ENCODE data around the gene NRK.
"Not testable (repeated sequence)": the region's sequence is repeated elsewhere in the genome, so short reads cannot be mapped to it uniquely, and the experiment has no call there.

Gene NRK

GRCh38 chrX:105822138-105823091 is at the start of gene NRK:
TSS of gene NRK (plus strand) at chrX:105822539. CDS start at chrX:105822846, 307 bp downstream.
- in situ Hi-C loops (cut with MboI; ENCODE audit: low sequenced_read_pairs, unreplicated experiment): no loop called here
- no peak for TF ChIP-seq CTCF (IDR thresholded peaks at IDR 0.05; ENCODE audit: borderline replicate concordance, control extremely low read depth, extremely low read depth, insufficient read depth, missing control alignments)
- peak; percentile 4 for DNase-seq (ENCODE audit: low spot score)

GRCh38 chrX:105773801-105774200 is 48.5 kb upstream of the NRK start:
- no peak for TF ChIP-seq CTCF (IDR thresholded peaks at IDR 0.05; ENCODE audit: borderline replicate concordance, control extremely low read depth, extremely low read depth, insufficient read depth, missing control alignments)
- in situ Hi-C loops (cut with MboI; ENCODE audit: low sequenced_read_pairs, unreplicated experiment): no loop called here
- no peak for DNase-seq (ENCODE audit: low spot score)

- DNase-seq (ENCODE audit: low spot score): no peak
- in situ Hi-C loops (cut with MboI; ENCODE audit: low sequenced_read_pairs, unreplicated experiment): no loop called here
- TF ChIP-seq CTCF (IDR thresholded peaks at IDR 0.05; ENCODE audit: borderline replicate concordance, control extremely low read depth, extremely low read depth, insufficient read depth, missing control alignments): no peak
Measured at GRCh38 chrX:105775679-105776078, 46.7 kb upstream of the NRK start.

GRCh38 chrX:105781804-105782203 is 40.5 kb upstream of the NRK start:
- TF ChIP-seq CTCF (IDR thresholded peaks at IDR 0.05; ENCODE audit: borderline replicate concordance, control extremely low read depth, extremely low read depth, insufficient read depth, missing control alignments): no peak
- in situ Hi-C loops (cut with MboI; ENCODE audit: low sequenced_read_pairs, unreplicated experiment): no loop called here

GRCh38 chrX:105796877-105797276 is 25.5 kb upstream of the NRK start:
- DNase-seq (ENCODE audit: low spot score); in situ Hi-C loops (cut with MboI; ENCODE audit: low sequenced_read_pairs, unreplicated experiment): not testable (repeated sequence)

More at GRCh38 chrX:105781804-105782203, 40.5 kb upstream of the NRK start:
- no peak for DNase-seq (ENCODE audit: low spot score)

- in situ Hi-C loops (cut with MboI; ENCODE audit: low sequenced_read_pairs, unreplicated experiment): no loop called here
- DNase-seq (ENCODE audit: low spot score): no peak
- no peak for TF ChIP-seq CTCF (IDR thresholded peaks at IDR 0.05; ENCODE audit: borderline replicate concordance, control extremely low read depth, extremely low read depth, insufficient read depth, missing control alignments)
Measured at GRCh38 chrX:105803891-105804290, 18.4 kb upstream of the NRK start.

GRCh38 chrX:105805655-105806054 is 16.7 kb upstream of the NRK start:
- DNase-seq (ENCODE audit: low spot score); in situ Hi-C loops (cut with MboI; ENCODE audit: low sequenced_read_pairs, unreplicated experiment): not testable (repeated sequence)
